SK-N-SH (cell line): Measurements from ENCODE around the gene MS4A12. TPM values are rescaled to one million over a fixed set of nuclear protein-coding genes. Genes with fewer than 3 reads are reported as not detected.
A peak's percentile ranks its signal among the peaks of the same experiment; 100 is the strongest.

Experiments used
- CTCF ChIA-PET: fragments of 300-600, 350-600 bp; formaldehyde crosslinking; extraction: SDS; loops from one replicate; lab custom pipeline; 2021; lab: Yijun Ruan, JAX
- POLR2A ChIA-PET: fragments of 350-600 bp; sonication (Branson Sonifier 250); formaldehyde crosslinking; extraction: SDS; loops from one replicate; lab custom pipeline; 2020; ENCODE audit warnings: antibody characterized with exemption, inconsistent platforms; lab: Yijun Ruan, JAX
- DNase-seq: peaks from one replicate; pipeline ENCODE4 v3.0.0; 2012
- H2AFZ ChIP-seq: fragments of 200-600 bp; sonication (generic); 2 replicates; pipeline ENCODE4 v1.8.1; 2016; ENCODE audit warnings: antibody characterized with exemption, mild to moderate bottlenecking, low read depth
- H3F3A ChIP-seq: fragments of 200-600 bp; sonication (generic); replicated peaks from 2 replicates; pipeline ENCODE3; 2016; ENCODE audit warnings: antibody characterized with exemption, mild to moderate bottlenecking; ENCODE audit not compliant: insufficient read depth
- H3K27ac ChIP-seq, 2 experiments: fragments of 200-500 bp in 1 of 2; fragments of 200-600 bp in 1 of 2; sonication (Bioruptor generic) in 1 of 2; sonication (generic), shearing (Covaris generic) in 1 of 2; 2 replicates each; pipeline versions ENCODE4 v1.5.1 to v1.6.1; 2014 to 2016; ENCODE audit warnings: low read depth in 2 of 2, inconsistent platforms in 1 of 2, low read length in 1 of 2, mild to moderate bottlenecking in 1 of 2, mixed read lengths in 1 of 2
- H3K27me3 ChIP-seq: fragments of 200-600 bp; sonication (generic), shearing (Covaris generic); 2 replicates; pipeline ENCODE4 v1.6.1; 2016; ENCODE audit warnings: mixed run types; ENCODE audit not compliant: insufficient read depth
- H3K36me3 ChIP-seq, 2 experiments: fragments of 200-500 bp in 1 of 2; fragments of 200-600 bp in 1 of 2; sonication (Bioruptor generic) in 1 of 2; sonication (generic) in 1 of 2; replicated peaks in 1 of 2; 2 replicates each; pipeline versions ENCODE3 to v1.5.1; 2014 to 2016; ENCODE audit warnings: low read length in 1 of 2, mild to moderate bottlenecking in 1 of 2; ENCODE audit not compliant: insufficient read depth in 2 of 2, control insufficient read depth in 1 of 2
- H3K4me1 ChIP-seq, 2 experiments: fragments of 200-500 bp in 1 of 2; fragments of 200-600 bp in 1 of 2; sonication (Bioruptor generic) in 1 of 2; sonication (generic), shearing (Covaris generic) in 1 of 2; 2 replicates each; pipeline versions ENCODE4 v1.5.1 to v1.6.1; 2014 to 2016; ENCODE audit warnings: low read depth in 1 of 2, low read length in 1 of 2, mixed run types in 1 of 2; ENCODE audit not compliant: insufficient read depth in 2 of 2, control insufficient read depth in 1 of 2
- H3K4me2 ChIP-seq: fragments of 200-600 bp; sonication (generic), shearing (Covaris generic); 2 replicates; pipeline ENCODE4 v1.6.1; 2017; ENCODE audit warnings: mixed run types
- H3K4me3 ChIP-seq, 2 experiments: fragments of 200-500 bp in 1 of 2; fragments of 200-600 bp in 1 of 2; sonication (Bioruptor generic) in 1 of 2; sonication (generic), shearing (Covaris generic) in 1 of 2; 2 replicates each; pipeline versions ENCODE4 v1.5.1 to v1.8.1; 2014 to 2016; ENCODE audit warnings: low read depth in 2 of 2, inconsistent platforms in 1 of 2, low read length in 1 of 2, mild to moderate bottlenecking in 1 of 2, mixed read lengths in 1 of 2, moderate library complexity in 1 of 2
- H3K79me2 ChIP-seq: fragments of 200-600 bp; sonication (generic); 2 replicates; pipeline ENCODE4 v1.8.1; 2017; ENCODE audit warnings: mild to moderate bottlenecking; ENCODE audit not compliant: insufficient read depth
- H3K9ac ChIP-seq: fragments of 200-600 bp; sonication (generic); 2 replicates; pipeline ENCODE4 v1.6.1; 2017; ENCODE audit warnings: mixed run types
- H3K9me2 ChIP-seq: fragments of 200-600 bp; sonication (generic); 2 replicates; pipeline ENCODE4 v1.6.1; 2017; ENCODE audit warnings: mixed run types
- H3K9me3 ChIP-seq: fragments of 200-600 bp; sonication (generic); 2 replicates; pipeline ENCODE4 v1.6.1; 2017; ENCODE audit warnings: mixed run types, mild to moderate bottlenecking, moderate library complexity
- H4K20me1 ChIP-seq: fragments of 200-600 bp; sonication (generic); 2 replicates; pipeline ENCODE4 v1.6.1; 2017; ENCODE audit warnings: mild to moderate bottlenecking, mixed run types; ENCODE audit not compliant: insufficient read depth
- ELF1 ChIP-seq: IDR thresholded peaks from 2 replicates; pipeline ENCODE4 v1.4.0; 2012
- FOSL2 ChIP-seq: IDR thresholded peaks from 2 replicates; pipeline ENCODE4 v1.4.0; 2012; ENCODE audit warnings: low read depth, mild to moderate bottlenecking, moderate library complexity, borderline replicate concordance
- GABPA ChIP-seq: IDR thresholded peaks from 2 replicates; pipeline ENCODE4 v1.4.0; 2012; ENCODE audit warnings: low read depth, mild to moderate bottlenecking
- MAX ChIP-seq: IDR thresholded peaks from 2 replicates; pipeline ENCODE4 v1.4.0; 2012; ENCODE audit warnings: low read depth
- MEF2A ChIP-seq: IDR thresholded peaks from 2 replicates; pipeline ENCODE4 v1.4.0; 2012; ENCODE audit warnings: low read depth, borderline replicate concordance
- NFIC ChIP-seq: IDR thresholded peaks from 2 replicates; pipeline ENCODE4 v1.4.0; 2012; ENCODE audit warnings: borderline replicate concordance
- NRF1 ChIP-seq: IDR thresholded peaks from 2 replicates; pipeline ENCODE4 v1.6.1; 2012; ENCODE audit warnings: low read depth, mild to moderate bottlenecking, low read length
- SMC3 ChIP-seq: IDR thresholded peaks from 2 replicates; pipeline ENCODE4 v1.6.1; 2012; ENCODE audit warnings: low read depth, low read length, improper control_type of control experiment
- WGBS: methylation state at CpG from one replicate; pipeline ENCODE4 v1.1.6; 2017; ENCODE audit warnings: low lambda C conversion rate; 5-methylcytosine and 5-hydroxymethylcytosine counted together
- polyA plus RNA-seq, 3 experiments: library from polyadenylated mRNA; depleted of rRNA; stranded (reverse); fragments of >200 nt; gene quantifications; 2 replicates each; pipeline ENCODE4 v1.2.3, GENCODE V29; 2012
- TF ChIP-seq, protein P1 (sequence below): fragments of 200-600 bp; sonication (generic); IDR thresholded peaks from 2 replicates; pipeline ENCODE4 v1.6.1; 2017; ENCODE audit warnings: antibody characterized with exemption, mild to moderate bottlenecking, moderate library complexity
- TF ChIP-seq, protein P2 (sequence below): IDR thresholded peaks from 2 replicates; pipeline ENCODE4 v1.4.0; 2012; ENCODE audit warnings: low read depth, borderline replicate concordance

Gene MS4A12
- polyA plus RNA-seq, 1 of the 3 experiments (the other 2 are of a cell fraction), result not detected

- no peak within 1 kb of the TSS; a peak in 1 of 4 replicates for H3K27ac ChIP-seq
- no peaks in the 10 kb centered on the region for H3K9me2 ChIP-seq
- H3K36me3 ChIP-seq, result no peaks in the 10 kb centered on the region
- H3K27me3 ChIP-seq, result no peaks in the 10 kb centered on the region
- peaks cover 4% of the 10 kb centered on the region for H3F3A ChIP-seq
- H3K9ac ChIP-seq, result peak within 1 kb of the TSS; percentile 44; the same call in 1 of the 2 replicates
- no peaks in the 10 kb centered on the region for H4K20me1 ChIP-seq
- peak within 1 kb of the TSS; percentile 54 for H3K4me2 ChIP-seq
- no peaks in the 10 kb centered on the region for H3K9me3 ChIP-seq
- peak within 1 kb of the TSS in 1 of 2 experiments; percentile 7; a peak in 2 of 4 replicates for H3K4me3 ChIP-seq
- peak; percentile 50 for DNase-seq
- H2AFZ ChIP-seq, result peak within 1 kb of the TSS; percentile 73
- H3K4me1 ChIP-seq, result no peaks in the 10 kb centered on the region; a peak in 2 of 4 replicates
- ChIA-PET CTCF (no interaction called here), POLR2A (no interaction called here)
- WGBS, result 33% methylated on average over 17 of the region's 29 CpGs
- TF ChIP-seq, protein P1, sequence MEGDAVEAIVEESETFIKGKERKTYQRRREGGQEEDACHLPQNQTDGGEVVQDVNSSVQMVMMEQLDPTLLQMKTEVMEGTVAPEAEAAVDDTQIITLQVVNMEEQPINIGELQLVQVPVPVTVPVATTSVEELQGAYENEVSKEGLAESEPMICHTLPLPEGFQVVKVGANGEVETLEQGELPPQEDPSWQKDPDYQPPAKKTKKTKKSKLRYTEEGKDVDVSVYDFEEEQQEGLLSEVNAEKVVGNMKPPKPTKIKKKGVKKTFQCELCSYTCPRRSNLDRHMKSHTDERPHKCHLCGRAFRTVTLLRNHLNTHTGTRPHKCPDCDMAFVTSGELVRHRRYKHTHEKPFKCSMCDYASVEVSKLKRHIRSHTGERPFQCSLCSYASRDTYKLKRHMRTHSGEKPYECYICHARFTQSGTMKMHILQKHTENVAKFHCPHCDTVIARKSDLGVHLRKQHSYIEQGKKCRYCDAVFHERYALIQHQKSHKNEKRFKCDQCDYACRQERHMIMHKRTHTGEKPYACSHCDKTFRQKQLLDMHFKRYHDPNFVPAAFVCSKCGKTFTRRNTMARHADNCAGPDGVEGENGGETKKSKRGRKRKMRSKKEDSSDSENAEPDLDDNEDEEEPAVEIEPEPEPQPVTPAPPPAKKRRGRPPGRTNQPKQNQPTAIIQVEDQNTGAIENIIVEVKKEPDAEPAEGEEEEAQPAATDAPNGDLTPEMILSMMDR, result no peak
- peak; percentile 48 for TF ChIP-seq NRF1
- TF ChIP-seq MAX, result peak; percentile 47; the same call in 1 of the 2 replicates
- H3K79me2 ChIP-seq, result no peaks in the 10 kb centered on the region
Observed at GRCh38 chr11:60515144-60515855, 22.7 kb downstream of the MS4A12 start, which contains the start of gene MS4A13. MS4A13 (plus strand) TSS chr11:60515392; CDS start chr11:60518084, 2,692 bp downstream.

DNA sequence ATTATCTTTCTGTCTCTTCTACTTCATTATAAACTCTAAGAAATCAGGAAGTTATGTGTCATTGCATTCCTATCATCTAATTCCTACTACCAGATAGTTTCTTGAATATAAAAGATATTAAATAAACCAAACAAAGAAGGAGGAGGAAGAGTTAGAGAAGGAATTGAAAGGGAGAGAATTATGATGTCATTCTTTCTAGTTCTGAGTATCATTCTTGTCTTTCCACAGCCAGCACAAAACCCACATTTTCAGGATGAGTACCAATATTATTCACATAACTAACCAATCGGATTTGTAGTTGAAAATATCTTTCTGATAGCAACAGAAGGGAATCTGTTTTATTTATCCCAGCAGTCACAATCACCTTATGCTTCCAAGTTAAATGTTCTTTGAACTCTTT lies 35.9 kb downstream of the MS4A12 start:
- CTCF ChIA-PET, result no interaction called here
- Histone ChIP-seq H3K36me3 (no peaks in the 10 kb centered on the region), H3K79me2 (no peaks in the 10 kb centered on the region), H3K4me3 (no peak overlapping the region), H2AFZ (no peak overlapping the region; the same call in 1 of the 2 replicates), H3K4me1 (no peaks in the 10 kb centered on the region), H4K20me1 (no peaks in the 10 kb centered on the region), H3K9me2 (no peaks in the 10 kb centered on the region), H3K27ac (no peak overlapping the region), H3F3A (no peaks in the 10 kb centered on the region), H3K4me2 (no peak overlapping the region), H3K9me3 (no peaks in the 10 kb centered on the region), H3K27me3 (no peaks in the 10 kb centered on the region), H3K9ac (no peak overlapping the region)
- POLR2A ChIA-PET, result no interaction called here
- DNase-seq, result no peak
- WGBS, result 0% methylated on average over 1 of the region's 1 CpG
- no peak for TF ChIP-seq NRF1
- no peak for TF ChIP-seq MEF2A
- TF ChIP-seq FOSL2, result no peak
- TF ChIP-seq SMC3, result no peak
- no peak for TF ChIP-seq GABPA
- no peak for TF ChIP-seq NFIC
- TF ChIP-seq ELF1, result no peak
- TF ChIP-seq, protein P2, sequence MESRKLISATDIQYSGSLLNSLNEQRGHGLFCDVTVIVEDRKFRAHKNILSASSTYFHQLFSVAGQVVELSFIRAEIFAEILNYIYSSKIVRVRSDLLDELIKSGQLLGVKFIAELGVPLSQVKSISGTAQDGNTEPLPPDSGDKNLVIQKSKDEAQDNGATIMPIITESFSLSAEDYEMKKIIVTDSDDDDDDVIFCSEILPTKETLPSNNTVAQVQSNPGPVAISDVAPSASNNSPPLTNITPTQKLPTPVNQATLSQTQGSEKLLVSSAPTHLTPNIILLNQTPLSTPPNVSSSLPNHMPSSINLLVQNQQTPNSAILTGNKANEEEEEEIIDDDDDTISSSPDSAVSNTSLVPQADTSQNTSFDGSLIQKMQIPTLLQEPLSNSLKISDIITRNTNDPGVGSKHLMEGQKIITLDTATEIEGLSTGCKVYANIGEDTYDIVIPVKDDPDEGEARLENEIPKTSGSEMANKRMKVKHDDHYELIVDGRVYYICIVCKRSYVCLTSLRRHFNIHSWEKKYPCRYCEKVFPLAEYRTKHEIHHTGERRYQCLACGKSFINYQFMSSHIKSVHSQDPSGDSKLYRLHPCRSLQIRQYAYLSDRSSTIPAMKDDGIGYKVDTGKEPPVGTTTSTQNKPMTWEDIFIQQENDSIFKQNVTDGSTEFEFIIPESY, result no peak
